ENCODE results near the gene ALOX5AP.

The ALOX5AP gene

DNA sequence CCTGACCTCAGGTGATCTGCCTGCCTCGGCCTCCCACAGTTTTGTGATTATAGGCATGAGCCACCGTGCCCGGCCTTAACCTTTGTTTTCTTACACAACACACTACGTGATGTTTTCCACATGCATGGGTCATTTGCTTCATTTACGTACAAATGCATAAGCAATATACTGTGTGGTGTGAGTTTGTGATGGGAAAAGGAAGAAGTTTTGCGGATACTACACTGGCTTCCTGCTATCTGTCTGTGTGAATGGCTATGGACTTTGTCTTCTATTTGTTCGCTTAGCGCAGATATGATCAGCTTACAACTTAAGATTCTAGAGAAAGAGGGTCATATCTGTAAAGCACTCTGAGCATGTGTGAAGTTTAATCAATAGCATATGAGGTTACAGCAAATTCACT lies 5.5 kb upstream of the ALOX5AP start:
- Histone ChIP-seq H3K4me3 (ENCODE audit: low read length) (no peak overlapping the region), H3K27me3 (replicated peaks; ENCODE audit: control insufficient read depth, insufficient read depth, low read length) (peaks cover 5% of the 10 kb centered on the region), H3K9ac (ENCODE audit: low read length) (no peak overlapping the region), H3K4me1 (ENCODE audit: control insufficient read depth, insufficient read depth, low read length) (peaks cover 8% of the 10 kb centered on the region), H3K9me3 (ENCODE audit: control insufficient read depth, low read length) (no peaks in the 10 kb centered on the region), H3K36me3 (ENCODE audit: control insufficient read depth, insufficient read depth, low read length, severe bottlenecking) (no peaks in the 10 kb centered on the region)
- DNase-seq (ENCODE audit: low read depth), result no peak

DNA sequence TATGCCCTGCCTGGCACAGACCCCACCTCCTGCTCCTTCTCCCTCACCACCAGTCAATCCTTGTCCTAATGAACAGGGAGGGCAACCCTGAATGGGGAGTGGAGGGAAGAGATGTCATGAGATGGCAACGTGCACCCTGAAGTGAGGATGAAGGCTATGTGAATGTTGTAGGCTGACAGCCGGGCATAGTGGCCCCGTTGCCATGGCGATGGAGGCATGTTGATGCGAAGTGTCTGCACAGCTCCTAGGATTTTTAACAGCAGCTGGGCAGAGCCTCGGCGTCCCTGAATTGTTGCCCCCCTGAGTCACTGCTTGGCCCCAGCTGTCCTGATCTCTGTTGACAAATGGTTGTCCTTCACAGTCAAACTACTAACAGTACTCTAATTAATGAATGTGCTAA lies 4.8 kb upstream of the ALOX5AP start:
- Histone ChIP-seq H3K4me3 (ENCODE audit: low read length) (no peak overlapping the region), H3K9me3 (ENCODE audit: control insufficient read depth, low read length) (no peaks in the 10 kb centered on the region), H3K36me3 (ENCODE audit: control insufficient read depth, insufficient read depth, low read length, severe bottlenecking) (no peaks in the 10 kb centered on the region), H3K4me1 (ENCODE audit: control insufficient read depth, insufficient read depth, low read length) (peaks cover 9% of the 10 kb centered on the region), H3K9ac (ENCODE audit: low read length) (no peak overlapping the region), H3K27me3 (replicated peaks; ENCODE audit: control insufficient read depth, insufficient read depth, low read length) (peaks cover 5% of the 10 kb centered on the region)
- DNase-seq (ENCODE audit: low read depth), result no peak

DNA sequence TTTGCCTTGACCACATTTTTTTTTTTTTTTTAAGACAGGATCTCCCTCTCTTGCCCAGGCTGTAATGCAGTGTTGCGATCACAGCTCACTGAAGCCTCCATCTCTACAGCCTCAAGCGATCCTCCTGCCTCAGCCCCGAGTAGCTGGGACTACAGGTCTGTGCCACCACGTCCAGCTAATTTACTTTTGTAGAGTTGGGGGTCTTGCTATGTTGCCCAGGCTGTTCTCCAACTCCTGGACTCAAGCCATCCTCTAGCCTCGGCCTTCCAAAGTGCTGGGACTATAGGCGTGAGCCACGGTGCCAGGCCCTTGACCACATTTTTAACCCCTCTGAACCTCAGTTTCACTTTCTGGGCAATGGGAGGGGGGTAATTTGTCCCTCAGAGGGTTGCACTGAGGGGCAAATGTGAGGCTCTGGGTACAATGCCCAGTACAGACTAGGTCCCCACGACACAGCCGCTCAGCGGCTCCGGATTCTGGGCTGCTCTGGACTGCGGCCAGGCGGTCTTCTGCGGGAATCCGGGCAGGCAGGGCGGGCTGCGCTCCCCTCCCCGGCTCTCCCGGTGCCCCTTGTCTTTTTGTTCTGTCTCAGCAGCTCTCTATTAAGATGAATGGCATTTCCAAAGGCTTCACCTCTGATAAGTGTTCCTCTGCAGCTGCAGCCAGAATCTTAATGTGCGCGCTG lies 3.8 kb upstream of the ALOX5AP start:
- DNase-seq (ENCODE audit: low read depth), result no peak
- no peaks in the 10 kb centered on the region for H3K9me3 ChIP-seq (ENCODE audit: control insufficient read depth, low read length)
- no peak overlapping the region for H3K4me3 ChIP-seq (ENCODE audit: low read length)
- H3K36me3 ChIP-seq (ENCODE audit: control insufficient read depth, insufficient read depth, low read length, severe bottlenecking), result no peaks in the 10 kb centered on the region
- no peak overlapping the region for H3K9ac ChIP-seq (ENCODE audit: low read length)
- peaks cover 5% of the 10 kb centered on the region for H3K27me3 ChIP-seq (replicated peaks; ENCODE audit: control insufficient read depth, insufficient read depth, low read length)
- H3K4me1 ChIP-seq (ENCODE audit: control insufficient read depth, insufficient read depth, low read length), result peaks cover 9% of the 10 kb centered on the region

DNA sequence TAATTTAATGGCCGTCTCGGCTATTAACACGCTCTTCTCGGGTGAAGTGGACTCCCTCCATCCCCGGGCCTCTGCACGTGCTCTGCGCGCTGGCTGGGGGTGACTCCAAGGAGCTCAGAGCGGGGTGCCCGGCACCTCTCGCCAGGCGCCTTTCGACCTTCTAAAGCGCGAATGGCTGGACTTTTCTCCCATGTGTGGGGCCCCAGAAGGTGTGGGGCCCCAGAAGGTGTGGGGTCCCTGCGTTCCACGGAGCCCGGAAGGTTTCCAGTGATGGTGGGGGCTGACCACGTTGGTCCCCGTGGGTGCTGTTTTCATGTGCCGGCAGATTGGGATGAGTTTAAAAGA lies 3.3 kb upstream of the ALOX5AP start:
- DNase-seq (ENCODE audit: low read depth), result no peak
- peaks cover 9% of the 10 kb centered on the region for H3K4me1 ChIP-seq (ENCODE audit: control insufficient read depth, insufficient read depth, low read length)
- peaks cover 5% of the 10 kb centered on the region for H3K27me3 ChIP-seq (replicated peaks; ENCODE audit: control insufficient read depth, insufficient read depth, low read length)
- no peaks in the 10 kb centered on the region for H3K36me3 ChIP-seq (ENCODE audit: control insufficient read depth, insufficient read depth, low read length, severe bottlenecking)
- H3K9ac ChIP-seq (ENCODE audit: low read length), result no peak overlapping the region
- H3K9me3 ChIP-seq (ENCODE audit: control insufficient read depth, low read length), result no peaks in the 10 kb centered on the region
- no peak overlapping the region for H3K4me3 ChIP-seq (ENCODE audit: low read length)

DNA sequence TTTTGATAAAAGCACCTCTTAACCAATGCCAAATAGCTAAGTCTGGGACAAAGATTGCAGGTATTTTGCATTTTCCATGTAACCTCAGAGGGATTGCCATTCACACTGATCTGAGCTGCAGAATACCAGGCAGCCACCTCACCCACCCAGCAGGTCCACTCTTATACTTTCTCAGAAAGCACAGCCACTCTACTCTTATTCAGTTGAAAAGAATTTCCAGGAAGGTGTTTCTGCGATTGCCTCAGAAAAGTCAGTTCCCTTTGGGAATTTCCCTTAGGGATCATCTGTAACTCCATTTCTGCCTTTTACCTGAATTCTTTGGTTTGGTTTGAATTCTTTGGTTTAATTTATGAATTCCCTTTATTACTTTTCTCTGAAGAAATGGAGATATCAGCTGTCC lies 904 bp upstream of the ALOX5AP start:
- DNase-seq (ENCODE audit: low read depth), result peak; percentile 56
- no peak overlapping the region for H3K9ac ChIP-seq (ENCODE audit: low read length)
- H3K27me3 ChIP-seq (replicated peaks; ENCODE audit: control insufficient read depth, insufficient read depth, low read length), result peaks cover 5% of the 10 kb centered on the region
- H3K9me3 ChIP-seq (ENCODE audit: control insufficient read depth, low read length), result no peaks in the 10 kb centered on the region
- peaks cover 9% of the 10 kb centered on the region for H3K4me1 ChIP-seq (ENCODE audit: control insufficient read depth, insufficient read depth, low read length)
- H3K4me3 ChIP-seq (ENCODE audit: low read length), result no peak overlapping the region
- no peaks in the 10 kb centered on the region for H3K36me3 ChIP-seq (ENCODE audit: control insufficient read depth, insufficient read depth, low read length, severe bottlenecking)

DNA sequence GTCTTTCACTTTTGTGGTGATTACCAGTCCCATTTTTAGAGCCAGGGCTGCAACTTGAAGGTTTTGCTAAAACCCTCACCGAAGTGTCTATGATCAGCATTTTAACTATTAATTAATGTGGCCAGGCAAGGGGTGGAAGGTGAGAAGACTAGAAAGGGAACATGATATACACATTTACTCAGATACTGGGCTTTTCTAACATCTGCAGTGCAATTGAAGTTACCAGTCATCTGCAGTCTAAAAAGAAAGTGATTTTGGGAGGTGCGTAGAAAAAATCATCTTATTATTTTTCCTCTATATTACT lies 481 bp downstream of the ALOX5AP start:
- H3K9me3 ChIP-seq (ENCODE audit: control insufficient read depth, low read length), result no peaks in the 10 kb centered on the region
- H3K4me1 ChIP-seq (ENCODE audit: control insufficient read depth, insufficient read depth, low read length), result peaks cover 21% of the 10 kb centered on the region
- no peak overlapping the region for H3K4me3 ChIP-seq (ENCODE audit: low read length)
- peaks cover 5% of the 10 kb centered on the region for H3K27me3 ChIP-seq (replicated peaks; ENCODE audit: control insufficient read depth, insufficient read depth, low read length)
- no peak overlapping the region for H3K9ac ChIP-seq (ENCODE audit: low read length)
- no peaks in the 10 kb centered on the region for H3K36me3 ChIP-seq (ENCODE audit: control insufficient read depth, insufficient read depth, low read length, severe bottlenecking)
- no peak for DNase-seq (ENCODE audit: low read depth)

DNA sequence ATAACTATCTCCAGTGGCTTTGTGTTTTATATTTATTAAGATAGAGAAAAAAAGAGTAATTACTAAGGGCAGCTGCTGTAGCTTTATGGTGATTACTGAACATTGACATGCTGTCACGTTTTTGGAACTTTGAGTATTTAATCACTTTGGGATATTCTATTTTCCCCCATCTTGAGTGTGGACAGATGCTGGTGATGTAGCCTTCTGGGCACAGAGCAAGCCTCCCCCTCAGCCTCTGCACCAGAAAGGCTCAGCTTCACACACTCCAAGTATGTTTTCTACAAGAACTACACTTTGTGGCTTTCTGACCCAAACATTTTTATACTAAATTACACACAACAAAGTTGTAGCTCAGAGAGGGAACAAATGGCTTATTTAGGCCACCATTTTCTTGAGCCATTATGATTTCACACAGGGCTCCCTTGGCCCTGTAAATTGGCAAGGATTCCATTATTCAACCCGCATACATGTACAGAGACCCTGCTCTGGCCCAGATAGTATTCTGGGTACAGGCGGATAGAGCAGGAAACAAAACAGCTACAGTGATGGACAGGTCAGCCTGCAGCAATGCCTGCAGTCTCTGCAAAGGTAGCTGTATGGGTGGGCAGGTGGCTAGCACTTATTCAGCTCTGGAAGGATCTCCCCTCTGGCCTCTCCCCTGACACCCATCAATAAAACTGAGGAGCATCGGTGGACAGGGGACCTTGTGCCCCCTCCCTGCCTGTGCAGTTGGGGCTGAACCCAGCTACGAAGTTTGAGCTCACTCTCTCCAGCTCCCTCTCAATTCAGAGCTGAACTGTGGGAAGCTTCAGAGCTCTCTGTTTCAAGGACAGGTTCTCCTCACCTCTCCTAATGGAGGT lies 1.3 kb downstream of the ALOX5AP start:
- no peak overlapping the region for H3K9ac ChIP-seq (ENCODE audit: low read length)
- DNase-seq (ENCODE audit: low read depth), result no peak
- H3K4me1 ChIP-seq (ENCODE audit: control insufficient read depth, insufficient read depth, low read length), result peaks cover 21% of the 10 kb centered on the region
- H3K36me3 ChIP-seq (ENCODE audit: control insufficient read depth, insufficient read depth, low read length, severe bottlenecking), result no peaks in the 10 kb centered on the region
- peaks cover 1% of the 10 kb centered on the region for H3K27me3 ChIP-seq (replicated peaks; ENCODE audit: control insufficient read depth, insufficient read depth, low read length)
- H3K4me3 ChIP-seq (ENCODE audit: low read length), result no peak overlapping the region
- H3K9me3 ChIP-seq (ENCODE audit: control insufficient read depth, low read length), result no peaks in the 10 kb centered on the region

DNA sequence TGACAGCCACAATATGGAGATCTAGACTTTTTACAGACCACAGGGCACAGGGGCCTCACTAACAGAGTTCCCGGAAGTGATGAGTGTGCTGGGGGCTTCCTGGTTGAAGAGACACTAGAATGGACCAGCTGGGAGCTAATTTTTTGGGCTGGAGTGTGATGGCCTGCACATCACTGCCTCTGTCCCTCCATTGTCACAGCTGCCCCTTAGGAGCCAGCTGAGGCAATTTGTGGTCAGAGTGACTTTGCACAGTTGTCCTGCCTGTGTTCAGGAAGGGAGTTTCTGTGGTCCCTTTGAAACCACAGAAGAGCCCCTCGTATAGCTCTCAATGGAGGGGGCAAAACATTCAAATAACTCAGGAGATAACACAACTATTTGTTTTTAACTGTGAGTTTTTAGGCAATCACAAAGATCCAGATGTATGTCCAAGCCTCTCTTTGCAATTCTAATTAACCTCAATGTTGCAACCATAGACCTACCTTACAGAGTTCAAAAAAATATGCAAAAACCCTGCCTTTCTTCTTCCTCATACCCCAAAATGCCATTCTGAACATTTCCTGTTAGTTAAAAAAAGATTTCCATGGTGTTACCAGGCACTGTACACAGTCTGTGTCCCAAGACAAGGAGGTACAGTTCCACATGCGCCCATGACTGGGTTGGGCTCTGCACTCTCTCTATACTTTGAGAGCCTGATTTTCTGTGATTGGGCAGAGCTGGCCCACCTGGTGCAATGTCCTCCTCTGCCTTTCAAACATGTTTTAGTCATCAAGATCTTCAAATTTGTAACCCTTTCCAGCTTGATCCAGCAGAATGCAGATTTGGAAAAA lies 2.4 kb downstream of the ALOX5AP start:
- no peaks in the 10 kb centered on the region for H3K9me3 ChIP-seq (ENCODE audit: control insufficient read depth, low read length)
- no peak overlapping the region for H3K9ac ChIP-seq (ENCODE audit: low read length)
- DNase-seq (ENCODE audit: low read depth), result no peak
- H3K27me3 ChIP-seq (replicated peaks; ENCODE audit: control insufficient read depth, insufficient read depth, low read length), result no peaks in the 10 kb centered on the region
- H3K4me3 ChIP-seq (ENCODE audit: low read length), result no peak overlapping the region
- no peaks in the 10 kb centered on the region for H3K36me3 ChIP-seq (ENCODE audit: control insufficient read depth, insufficient read depth, low read length, severe bottlenecking)
- peaks cover 22% of the 10 kb centered on the region for H3K4me1 ChIP-seq (ENCODE audit: control insufficient read depth, insufficient read depth, low read length)

DNA sequence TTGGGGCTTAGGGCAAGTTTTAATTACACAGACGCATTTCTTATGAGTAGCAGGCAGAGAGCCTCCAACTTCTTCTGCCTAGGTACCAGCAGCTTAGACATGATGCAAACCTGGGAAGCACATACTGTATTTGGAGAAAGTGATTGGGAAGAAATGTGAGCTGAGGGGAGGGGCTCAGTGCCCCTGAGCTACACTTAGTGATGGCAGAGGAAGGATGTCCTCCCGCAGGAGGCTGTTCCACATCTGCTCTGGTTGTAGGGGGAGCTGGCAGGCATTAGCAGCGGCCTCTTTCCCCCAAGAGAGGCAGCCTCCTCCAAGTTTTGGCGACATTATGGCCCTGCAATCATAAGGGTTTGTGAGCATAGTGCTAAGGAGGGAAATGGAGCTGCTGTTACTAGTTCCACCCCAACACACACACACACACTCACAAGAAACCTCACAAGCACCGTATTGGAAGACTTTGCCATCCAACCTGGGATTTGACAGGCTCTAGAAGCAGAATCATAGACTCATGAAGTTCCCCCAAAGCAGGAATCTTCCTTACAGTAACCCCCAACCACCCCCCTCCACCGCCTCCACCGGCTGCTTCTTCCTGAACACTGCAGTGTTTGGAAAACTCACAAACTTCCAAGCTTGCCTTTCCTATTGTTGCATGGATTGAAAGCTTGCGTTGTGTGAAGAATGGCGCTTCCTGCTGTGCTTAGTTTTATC lies 3.3 kb downstream of the ALOX5AP start:
- Histone ChIP-seq H3K36me3 (ENCODE audit: control insufficient read depth, insufficient read depth, low read length, severe bottlenecking) (no peaks in the 10 kb centered on the region), H3K4me1 (ENCODE audit: control insufficient read depth, insufficient read depth, low read length) (peaks cover 32% of the 10 kb centered on the region), H3K27me3 (replicated peaks; ENCODE audit: control insufficient read depth, insufficient read depth, low read length) (no peaks in the 10 kb centered on the region), H3K4me3 (ENCODE audit: low read length) (no peak overlapping the region), H3K9ac (ENCODE audit: low read length) (no peak overlapping the region), H3K9me3 (ENCODE audit: control insufficient read depth, low read length) (no peaks in the 10 kb centered on the region)
- DNase-seq (ENCODE audit: low read depth), result no peak

DNA sequence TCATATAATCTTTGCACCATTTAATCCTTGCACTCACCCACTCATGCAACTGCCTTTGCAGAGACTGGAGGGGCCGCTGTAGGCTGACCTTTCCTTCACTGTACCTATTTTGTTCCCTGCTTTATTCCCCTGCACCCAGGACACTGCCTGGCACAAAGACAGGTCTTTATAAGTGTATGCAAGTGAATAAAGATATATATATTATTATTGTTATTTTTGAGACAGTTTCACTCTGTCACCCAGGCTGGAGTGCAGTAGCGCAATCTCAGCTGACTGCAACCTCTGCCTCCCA lies 3.8 kb downstream of the ALOX5AP start:
- Histone ChIP-seq H3K4me1 (ENCODE audit: control insufficient read depth, insufficient read depth, low read length) (peaks cover 35% of the 10 kb centered on the region), H3K36me3 (ENCODE audit: control insufficient read depth, insufficient read depth, low read length, severe bottlenecking) (no peaks in the 10 kb centered on the region), H3K27me3 (replicated peaks; ENCODE audit: control insufficient read depth, insufficient read depth, low read length) (no peaks in the 10 kb centered on the region), H3K9ac (ENCODE audit: low read length) (no peak overlapping the region), H3K4me3 (ENCODE audit: low read length) (no peak overlapping the region), H3K9me3 (ENCODE audit: control insufficient read depth, low read length) (no peaks in the 10 kb centered on the region)
- no peak for DNase-seq (ENCODE audit: low read depth)

All from adipocyte (in vitro differentiated cells).